Suprapubic skin (tissue), 3 donors: ENCODE measurements around the gene EXOC6.

Experiments used
- CTCF ChIP-seq, 2 donors: fragments of 200-600 bp in 1 of 2; fragments of 450-650 bp in 1 of 2; sonication (generic) in 1 of 2; IDR thresholded peaks; one replicate each; pipeline ENCODE4 v1.5.1; 2016 to 2019; ENCODE audit warnings: antibody characterized with exemption in 2 of 2, mild to moderate bottlenecking in 1 of 2, moderate library complexity in 1 of 2
- POLR2A ChIP-seq, 2 donors: fragments of 450-650 bp; IDR thresholded peaks; one replicate each; pipeline ENCODE4 v1.6.1; 2017; ENCODE audit warnings: antibody characterized with exemption in 2 of 2, mild to moderate bottlenecking in 2 of 2, moderate library complexity in 2 of 2

- TF ChIP-seq POLR2A (IDR thresholded peaks at IDR 0.05) (no peak), CTCF (IDR thresholded peaks at IDR 0.05) (no peak)
These were observed 231.5 kb downstream of the EXOC6 start for GRCh38 chr10:93079663-93080349.
